Hippocampal formation (tissue), 2 donors: ENCODE data around the gene FAM20A.

Source experiments
- DNase-seq, 2 donors: peaks; one replicate each; lab custom pipeline; 2025; lab: John Stamatoyannopoulos, UW

The FAM20A gene

GRCh38 chr17:68565661-68566441 is 35.3 kb downstream of the FAM20A start:
- peak in 1 of 2 donors; percentile 20 for DNase-seq

DNA sequence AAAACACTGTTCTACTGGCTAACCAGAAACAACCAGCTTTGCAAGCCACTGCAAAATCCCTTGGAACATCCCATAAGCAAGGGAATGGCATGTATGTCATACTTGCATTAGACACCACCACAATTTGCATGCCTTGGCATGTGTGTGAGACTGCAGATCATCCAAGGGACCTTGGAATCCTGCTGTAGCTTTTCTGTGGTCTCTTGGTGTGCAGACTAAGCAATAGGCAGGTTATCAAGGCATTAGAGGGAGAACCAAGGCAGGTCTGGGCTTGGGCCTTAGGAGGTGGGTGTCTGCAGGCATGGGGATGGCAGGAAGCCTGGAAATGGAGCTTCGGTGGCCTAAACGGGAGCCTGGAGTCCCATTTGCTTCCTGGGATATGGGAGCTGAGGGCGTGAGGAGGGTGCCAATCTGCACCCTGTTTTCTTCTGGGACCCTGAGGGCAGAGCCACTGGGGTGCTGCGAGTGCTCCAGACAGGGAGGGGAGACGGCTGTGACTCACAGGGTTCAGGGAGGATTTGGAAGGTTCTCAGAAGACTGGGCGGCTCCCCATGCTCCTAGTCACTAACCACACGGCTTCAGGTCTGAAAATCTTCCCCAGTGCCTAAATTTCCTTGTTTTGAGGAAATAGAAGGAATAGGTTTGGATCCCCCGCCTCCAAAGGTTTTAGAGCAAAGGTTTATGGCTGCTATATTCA is 36.6 kb downstream of the FAM20A start:
- DNase-seq: no peak

- no peak for DNase-seq
Measured at GRCh38 chr17:68562736-68563135, 38.4 kb downstream of the FAM20A start.

GRCh38 chr17:68560966-68561720 is 40.0 kb downstream of the FAM20A start:
- no peak for DNase-seq

DNA sequence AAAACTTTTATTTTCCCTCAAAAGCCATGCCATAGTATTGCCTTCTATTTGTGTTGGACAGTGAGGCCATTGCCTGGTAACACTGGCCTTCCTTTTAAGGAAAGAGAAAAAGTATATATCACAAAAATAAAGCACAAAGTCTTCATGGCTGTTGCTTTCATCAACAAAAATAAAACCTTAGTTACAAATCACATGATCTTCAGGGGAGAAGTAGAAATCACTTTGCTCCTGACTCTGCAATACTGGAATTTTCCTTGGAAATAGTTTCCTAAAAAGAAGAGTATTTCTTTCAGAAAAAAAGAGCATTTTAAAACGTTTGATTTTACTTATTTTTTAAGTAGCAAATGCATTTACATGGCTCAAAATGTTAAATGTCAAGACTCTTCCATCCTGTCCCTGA is 41.9 kb downstream of the FAM20A start:
- no peak for DNase-seq

- DNase-seq: no peak
Measured at GRCh38 chr17:68556551-68556950, 44.6 kb downstream of the FAM20A start.

- no peak for DNase-seq
Measured at GRCh38 chr17:68544111-68544915, 56.9 kb downstream of the FAM20A start.

GRCh38 chr17:68542698-68543463 is 58.3 kb downstream of the FAM20A start:
- no peak for DNase-seq

DNA sequence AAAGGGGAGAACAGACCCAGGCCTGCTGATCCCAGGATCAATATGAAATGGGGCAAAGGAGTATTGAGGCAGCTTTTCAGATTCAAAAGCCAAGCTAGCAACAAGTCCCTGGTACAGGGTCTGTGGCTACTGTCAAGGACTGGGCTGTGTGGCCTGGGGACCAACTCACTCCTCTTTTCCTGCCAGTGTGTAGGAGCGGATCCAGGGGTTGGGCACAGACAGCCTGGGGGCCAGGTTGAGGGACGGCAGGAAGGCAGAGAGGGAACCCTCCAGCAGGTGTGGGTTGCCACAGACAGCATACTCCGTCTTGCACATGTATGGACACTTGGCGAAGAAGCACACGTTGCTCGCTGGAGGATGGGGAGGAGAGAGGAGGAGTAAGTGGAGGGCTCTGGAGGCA is 59.4 kb downstream of the FAM20A start:
- no peak for DNase-seq

DNA sequence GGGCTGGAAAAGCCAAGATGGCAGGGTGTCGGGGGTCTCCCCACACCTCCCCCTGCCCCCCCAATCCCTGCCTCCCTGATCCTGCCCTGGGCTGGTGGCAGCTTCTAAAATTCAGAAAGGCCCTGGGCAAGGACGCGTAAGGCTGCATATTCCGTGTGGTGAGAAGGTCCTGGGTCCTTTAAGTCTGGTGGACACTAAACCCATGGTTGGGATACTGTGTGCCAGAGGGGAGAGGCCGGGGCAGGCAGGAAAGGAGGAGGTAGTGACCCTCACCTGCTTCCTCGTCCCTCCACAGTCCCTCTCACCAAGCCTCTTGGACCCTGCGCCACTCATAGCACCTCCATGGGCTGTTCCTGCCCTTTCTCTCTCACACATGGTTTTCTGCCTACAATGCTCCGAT is 60.2 kb downstream of the FAM20A start:
- DNase-seq: no peak

- no peak for DNase-seq
Measured at GRCh38 chr17:68539548-68540467, 61.4 kb downstream of the FAM20A start.

DNA sequence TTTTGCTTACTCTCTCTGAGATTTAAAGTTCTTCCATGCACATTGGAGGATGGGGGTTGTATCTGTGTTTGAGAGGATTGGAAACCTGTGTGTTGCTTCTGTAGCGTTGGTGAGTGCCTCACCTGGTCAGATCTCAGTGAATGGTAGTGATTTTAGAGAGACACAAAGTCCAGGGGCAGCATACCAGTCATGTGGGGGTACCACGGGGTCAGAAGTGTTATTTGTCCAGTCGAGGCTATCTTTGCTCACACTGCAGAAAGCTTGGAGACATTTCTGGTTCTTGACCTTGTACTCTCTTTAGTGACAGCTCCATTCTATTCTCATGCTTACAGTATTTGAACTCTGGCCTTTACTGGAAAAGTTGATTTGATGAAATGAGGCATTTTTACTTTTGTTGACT is 65.2 kb downstream of the FAM20A start:
- DNase-seq: no peak

GRCh38 chr17:68534695-68535088 is 66.5 kb downstream of the FAM20A start:
- no peak for DNase-seq

GRCh38 chr17:68533887-68534694 is 67.1 kb downstream of the FAM20A start:
- DNase-seq: no peak

DNA sequence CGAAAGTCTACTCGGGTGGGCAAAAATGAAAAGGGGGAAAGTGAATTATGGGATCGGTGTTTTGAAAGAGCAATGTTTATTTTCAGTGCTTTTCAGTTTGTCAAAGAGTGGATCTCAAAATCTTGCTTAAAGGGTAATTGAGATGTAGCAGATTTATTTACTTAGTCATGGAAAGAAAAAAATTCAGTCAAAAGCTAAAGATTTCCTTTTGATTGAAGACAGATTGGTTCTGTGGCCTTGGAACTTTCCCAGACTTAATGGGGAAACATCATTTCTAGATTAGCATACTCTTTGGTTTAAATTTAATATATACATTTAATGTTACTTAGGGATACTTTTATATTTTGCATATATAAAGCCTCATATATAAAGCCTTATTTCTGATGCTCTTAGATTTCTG is 68.3 kb downstream of the FAM20A start:
- no peak for DNase-seq

GRCh38 chr17:68531252-68531651 is 69.9 kb downstream of the FAM20A start:
- DNase-seq: no peak

GRCh38 chr17:68527314-68527713 is 73.9 kb downstream of the FAM20A start:
- DNase-seq: no peak

DNA sequence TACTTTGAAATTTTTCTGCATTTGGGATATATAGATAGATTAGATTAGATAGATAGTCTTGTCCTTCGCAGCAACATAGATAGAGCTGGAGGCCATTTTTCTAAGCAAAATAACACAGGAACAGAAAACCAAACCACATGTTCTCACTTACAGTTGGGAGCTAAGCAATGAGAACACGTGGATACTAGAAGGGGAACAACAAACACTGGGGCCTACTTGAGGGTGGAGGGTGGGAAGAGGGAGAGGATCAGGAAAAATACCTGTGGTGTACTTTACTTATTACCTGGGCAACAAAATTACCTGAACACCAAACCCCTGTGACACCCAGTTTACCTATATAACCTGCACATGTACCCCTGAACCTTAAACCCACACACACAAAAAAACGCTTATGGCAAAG is 74.6 kb downstream of the FAM20A start:
- DNase-seq: no peak

- DNase-seq: no peak
Measured at GRCh38 chr17:68522266-68522665, 78.9 kb downstream of the FAM20A start.
